Esophagus muscularis mucosa (tissue), 3 donors: ENCODE results near the gene LINC00305.

Experiments used
- CTCF ChIP-seq, 3 experiments: fragments of 200-600 bp in 2 of 3; fragments of 450-650 bp in 1 of 3; sonication (generic) in 2 of 3; IDR thresholded peaks; one replicate each; pipeline ENCODE4 v1.5.1; 2017 to 2019; ENCODE audit warnings: antibody characterized with exemption in 3 of 3, mild to moderate bottlenecking in 2 of 3, moderate library complexity in 1 of 3
- POLR2A ChIP-seq: fragments of 450-650 bp; IDR thresholded peaks from one replicate; pipeline ENCODE4 v1.6.1; 2017; ENCODE audit warnings: antibody characterized with exemption, moderate library complexity, mild to moderate bottlenecking, low read depth
- POLR2AphosphoS5 ChIP-seq, 2 donors: sonication (generic); formaldehyde crosslinking; IDR thresholded peaks; one replicate each; pipeline ENCODE4 v1.6.1; 2017; ENCODE audit warnings: antibody characterized with exemption in 2 of 2

- TF ChIP-seq CTCF (IDR thresholded peaks at IDR 0.05) = no peak
- no peak for TF ChIP-seq POLR2A
- no peak for TF ChIP-seq POLR2AphosphoS5 (IDR thresholded peaks at IDR 0.05)
Observed at GRCh38 chr18:64165906-64166305, 17.0 kb upstream of the LINC00305 start.
